RWPE2 (cell line): Measurements from ENCODE around the gene CCT8L2.
A peak's percentile ranks its signal among the peaks of the same experiment; 100 is the strongest.
"Not testable (repeated sequence)": the region's sequence is repeated elsewhere in the genome, so short reads cannot be mapped to it uniquely, and the experiment has no call there.

ENCODE experiments used
- ATAC-seq: fragments of 200-7000 bp; cut with Tn5 transposase; 3 replicates; pipeline ENCODE4 v1.9.1; 2021; ENCODE audit warnings: low read depth
- DNase-seq: peaks from one replicate; pipeline ENCODE4 v3.0.0-alpha.2; 2020; ENCODE audit warnings: low spot score
- H3K27ac ChIP-seq: fragments of 450-650 bp; 2 replicates; pipeline ENCODE4 v1.5.1; 2017; ENCODE audit warnings: mild to moderate bottlenecking; ENCODE audit not compliant: poor library complexity, severe bottlenecking
- H3K27me3 ChIP-seq: fragments of 250-450 bp; sonication (Bioruptor Pico); 2 replicates; pipeline ENCODE4 v1.5.1; 2021; ENCODE audit warnings: mild to moderate bottlenecking, moderate library complexity; ENCODE audit not compliant: insufficient read depth, poor library complexity, severe bottlenecking
- H3K36me3 ChIP-seq: fragments of 250-450 bp; sonication (Bioruptor Pico); 2 replicates; pipeline ENCODE4 v1.5.1; 2020; ENCODE audit warnings: low read depth, mild to moderate bottlenecking, moderate library complexity
- H3K4me1 ChIP-seq: fragments of 250-450 bp; sonication (Bioruptor Pico); 2 replicates; pipeline ENCODE4 v1.5.1; 2021; ENCODE audit warnings: mild to moderate bottlenecking, moderate library complexity; ENCODE audit not compliant: insufficient read depth, poor library complexity, severe bottlenecking
- H3K4me3 ChIP-seq: fragments of 250-450 bp; sonication (Bioruptor Pico); 2 replicates; pipeline ENCODE4 v1.5.1; 2021; ENCODE audit warnings: mild to moderate bottlenecking, moderate library complexity; ENCODE audit not compliant: severe bottlenecking
- H3K9me3 ChIP-seq: fragments of 250-450 bp; sonication (Bioruptor Pico); 2 replicates; pipeline ENCODE4 v1.5.1; 2021; ENCODE audit warnings: mild to moderate bottlenecking, moderate library complexity; ENCODE audit not compliant: severe bottlenecking

CCT8L2 gene

GRCh38 chr22:16592710-16593109 lies at the start of gene CCT8L2:
CCT8L2 (minus strand) TSS chr22:16592810; CDS start chr22:16592550, 260 bp downstream.
- not testable (repeated sequence) for H3K27me3 ChIP-seq, DNase-seq, H3K36me3 ChIP-seq, H3K9me3 ChIP-seq, H3K27ac ChIP-seq, H3K4me3 ChIP-seq, H3K4me1 ChIP-seq, ATAC-seq

GRCh38 chr22:16635442-16635841 lies 42.8 kb upstream of the CCT8L2 start:
- H3K9me3 ChIP-seq, H3K36me3 ChIP-seq, H3K27ac ChIP-seq, H3K27me3 ChIP-seq, DNase-seq, ATAC-seq, H3K4me3 ChIP-seq, H3K4me1 ChIP-seq: not testable (repeated sequence)

- H3K4me1 ChIP-seq, DNase-seq, ATAC-seq, H3K4me3 ChIP-seq, H3K27ac ChIP-seq, H3K9me3 ChIP-seq, H3K27me3 ChIP-seq, H3K36me3 ChIP-seq: not testable (repeated sequence)
These were observed 41.5 kb upstream of the CCT8L2 start for GRCh38 chr22:16634092-16634491.

GRCh38 chr22:16628476-16628875 lies 35.9 kb upstream of the CCT8L2 start:
- not testable (repeated sequence) for H3K4me1 ChIP-seq, ATAC-seq, H3K4me3 ChIP-seq, H3K27ac ChIP-seq, H3K27me3 ChIP-seq, H3K36me3 ChIP-seq, DNase-seq, H3K9me3 ChIP-seq

- ATAC-seq, H3K36me3 ChIP-seq: not testable (repeated sequence)
These were observed 32.4 kb upstream of the CCT8L2 start for GRCh38 chr22:16625018-16625417.

GRCh38 chr22:16623595-16623994 lies 31.0 kb upstream of the CCT8L2 start:
- H3K27ac ChIP-seq, H3K9me3 ChIP-seq, H3K36me3 ChIP-seq, DNase-seq, H3K4me3 ChIP-seq, H3K4me1 ChIP-seq, ATAC-seq, H3K27me3 ChIP-seq: not testable (repeated sequence)

More at GRCh38 chr22:16625018-16625417, 32.4 kb upstream of the CCT8L2 start:
- not testable (repeated sequence) for H3K27me3 ChIP-seq, H3K9me3 ChIP-seq, DNase-seq, H3K27ac ChIP-seq, H3K4me3 ChIP-seq, H3K4me1 ChIP-seq

GRCh38 chr22:16617516-16617915 lies 24.9 kb upstream of the CCT8L2 start:
- not testable (repeated sequence) for H3K9me3 ChIP-seq, H3K4me1 ChIP-seq, H3K4me3 ChIP-seq, H3K36me3 ChIP-seq, H3K27ac ChIP-seq, H3K27me3 ChIP-seq, DNase-seq, ATAC-seq

GRCh38 chr22:16616390-16616938 lies 23.9 kb upstream of the CCT8L2 start:
- H3K4me3 ChIP-seq, DNase-seq, H3K9me3 ChIP-seq, H3K27ac ChIP-seq, H3K36me3 ChIP-seq, H3K4me1 ChIP-seq, H3K27me3 ChIP-seq: not testable (repeated sequence)
- ATAC-seq = peak; percentile 25; the same call in 1 of the 3 replicates

- not testable (repeated sequence) for DNase-seq, H3K4me1 ChIP-seq
These were observed 23.1 kb upstream of the CCT8L2 start for GRCh38 chr22:16615606-16616245.

More at GRCh38 chr22:16615606-16616245, 23.1 kb upstream of the CCT8L2 start:
- H3K27me3 ChIP-seq, ATAC-seq, H3K9me3 ChIP-seq, H3K27ac ChIP-seq, H3K36me3 ChIP-seq, H3K4me3 ChIP-seq: not testable (repeated sequence)
